ENCODE data around the gene TMEM132C.

DNA sequence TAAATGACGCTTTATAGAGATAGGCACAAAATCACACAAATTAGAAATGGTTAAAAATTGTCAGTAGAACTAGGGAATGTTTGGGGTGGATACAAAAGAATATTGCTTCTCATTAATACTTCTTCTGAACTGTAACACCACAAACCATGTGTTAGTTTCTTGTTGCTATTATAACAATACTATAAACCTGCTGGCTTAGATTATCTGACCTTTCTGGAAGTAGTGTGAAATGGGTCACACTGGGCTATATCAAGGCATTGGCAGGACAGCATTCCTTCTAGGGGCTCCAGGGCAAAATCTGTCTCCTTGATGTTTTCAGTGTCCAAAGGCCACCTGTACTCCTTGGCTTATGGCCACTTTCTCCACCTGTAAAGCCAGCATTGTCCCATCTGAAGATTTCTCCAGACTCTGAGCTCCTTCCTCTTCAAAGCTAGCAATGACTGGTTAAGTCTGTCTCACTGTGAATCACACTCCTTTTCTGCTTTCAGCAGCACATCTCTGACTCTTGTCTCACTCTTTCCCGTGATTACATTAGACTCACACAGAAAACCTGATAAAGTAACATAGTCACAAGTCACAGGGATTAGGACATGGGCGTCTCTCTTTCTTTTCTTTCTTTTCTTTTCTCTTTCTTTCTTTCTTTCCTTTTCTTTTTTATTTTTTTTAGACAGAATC is 470.5 kb downstream of the TMEM132C start:
- TF ChIP-seq POLR2AphosphoS5 (IDR thresholded peaks at IDR 0.05) (no peak), POLR2A (IDR thresholded peaks at IDR 0.05) (no peak)

Measured in sigmoid colon (tissue), 4 donors.